ENCODE measurements around the gene PRKAG3. TPM values are rescaled to one million over a fixed set of nuclear protein-coding genes. Genes with fewer than 3 reads are reported as not detected.

The PRKAG3 gene
- total and polyA plus RNA-seq, 2 experiments from 2014 or later: not detected

GRCh38 chr2:218839430-218839829 is 7.8 kb upstream of the PRKAG3 start (continued):
- TF ChIP-seq CTCF (conservative IDR thresholded peaks at IDR 0.05; ENCODE audit: low read depth in 2 of 2) (no peak), NANOG (IDR thresholded peaks at IDR 0.05; ENCODE audit: borderline replicate concordance) (no peak), REST (IDR thresholded peaks at IDR 0.05; ENCODE audit: unreplicated experiment) (no peak), ZNF114 (CRISPR knock-in tag; IDR thresholded peaks at IDR 0.05) (no peak), ZNF331 (CRISPR knock-in tag; IDR thresholded peaks at IDR 0.05; ENCODE audit: low read depth) (no peak), STAT1 (IDR thresholded peaks at IDR 0.05; ENCODE audit: unreplicated experiment) (no peak), JUNB (IDR thresholded peaks at IDR 0.05; ENCODE audit: unreplicated experiment) (no peak)

GRCh38 chr2:218837495-218837894 is 5.9 kb upstream of the PRKAG3 start:
- no peaks in the 10 kb centered on the region for H3K27me3 Mint-ChIP-seq (ENCODE audit: insufficient read depth, low read depth, poor library complexity)
- Histone ChIP-seq H3K36me3 (ENCODE audit: insufficient read depth) (no peaks in the 10 kb centered on the region), H3F3A (replicated peaks; ENCODE audit: low read depth) (no peaks in the 10 kb centered on the region), H3K4me2 (no peak overlapping the region), H3K4me1 (ENCODE audit: insufficient read depth) (no peaks in the 10 kb centered on the region; the same call in 1 of the 2 replicates), H4K20me1 (replicated peaks; ENCODE audit: insufficient read depth) (no peaks in the 10 kb centered on the region), H3K79me2 (replicated peaks; ENCODE audit: insufficient read depth) (no peaks in the 10 kb centered on the region), H2AFZ (no peak overlapping the region), H3K27ac (ENCODE audit: low read depth) (no peak overlapping the region), H3K27me3 (ENCODE audit: insufficient read depth) (no peaks in the 10 kb centered on the region), H3K9me2 (ENCODE audit: insufficient read depth) (no peaks in the 10 kb centered on the region), H3K4me3 (no peak overlapping the region)
- no peak for ATAC-seq
- TF ChIP-seq CREB1 (CRISPR knock-in tag; IDR thresholded peaks at IDR 0.05; ENCODE audit: low read depth) (no peak), STAT1 (IDR thresholded peaks at IDR 0.05; ENCODE audit: unreplicated experiment) (no peak), CTCF (conservative IDR thresholded peaks at IDR 0.05; ENCODE audit: low read depth in 2 of 2) (no peak)
- no peaks in the 10 kb centered on the region for H3K9me3 Mint-ChIP-seq
- no peak overlapping the region for H3K4me3 Mint-ChIP-seq
- DNase-seq (ENCODE audit: low spot score): no peak
- no peak overlapping the region for H3K27ac Mint-ChIP-seq
- no peaks in the 10 kb centered on the region for H3K36me3 Mint-ChIP-seq (ENCODE audit: low read depth)
- H3K4me1 Mint-ChIP-seq: no peaks in the 10 kb centered on the region
